NCI-H187 (cell line): ENCODE data around the gene UBR2.
"Not testable (repeated sequence)": the region's sequence is repeated elsewhere in the genome, so short reads cannot be mapped to it uniquely, and the experiment has no call there.

Source experiments
- DNase-seq, 2 experiments: peaks; one replicate each; lab custom pipeline; 2025; lab: John Stamatoyannopoulos, UW

The UBR2 gene

GRCh38 chr6:42692137-42692911, 128.5 kb downstream of the UBR2 start:
- DNase-seq = no peak

GRCh38 chr6:42693725-42694323, 130.0 kb downstream of the UBR2 start:
- DNase-seq = no peak

DNA sequence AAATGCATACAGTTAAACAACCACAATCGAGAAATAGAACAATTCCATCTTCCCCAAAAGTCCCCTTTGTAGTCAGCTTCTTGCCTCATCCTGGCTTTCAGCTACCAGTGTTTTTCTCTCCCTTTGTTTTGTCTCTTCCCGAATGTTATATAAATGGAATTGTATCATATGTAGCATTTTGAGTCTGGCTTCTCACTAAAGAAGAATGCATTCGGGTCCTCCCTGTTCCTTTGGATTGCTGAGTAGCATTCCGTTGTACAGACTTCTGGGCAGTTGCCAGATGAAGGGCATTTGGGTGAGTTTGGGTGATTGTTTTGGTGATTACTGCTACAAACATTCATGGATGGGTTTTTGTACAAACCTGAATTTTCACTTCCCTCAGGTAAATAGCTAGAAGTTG, 130.8 kb downstream of the UBR2 start:
- DNase-seq = no peak

DNA sequence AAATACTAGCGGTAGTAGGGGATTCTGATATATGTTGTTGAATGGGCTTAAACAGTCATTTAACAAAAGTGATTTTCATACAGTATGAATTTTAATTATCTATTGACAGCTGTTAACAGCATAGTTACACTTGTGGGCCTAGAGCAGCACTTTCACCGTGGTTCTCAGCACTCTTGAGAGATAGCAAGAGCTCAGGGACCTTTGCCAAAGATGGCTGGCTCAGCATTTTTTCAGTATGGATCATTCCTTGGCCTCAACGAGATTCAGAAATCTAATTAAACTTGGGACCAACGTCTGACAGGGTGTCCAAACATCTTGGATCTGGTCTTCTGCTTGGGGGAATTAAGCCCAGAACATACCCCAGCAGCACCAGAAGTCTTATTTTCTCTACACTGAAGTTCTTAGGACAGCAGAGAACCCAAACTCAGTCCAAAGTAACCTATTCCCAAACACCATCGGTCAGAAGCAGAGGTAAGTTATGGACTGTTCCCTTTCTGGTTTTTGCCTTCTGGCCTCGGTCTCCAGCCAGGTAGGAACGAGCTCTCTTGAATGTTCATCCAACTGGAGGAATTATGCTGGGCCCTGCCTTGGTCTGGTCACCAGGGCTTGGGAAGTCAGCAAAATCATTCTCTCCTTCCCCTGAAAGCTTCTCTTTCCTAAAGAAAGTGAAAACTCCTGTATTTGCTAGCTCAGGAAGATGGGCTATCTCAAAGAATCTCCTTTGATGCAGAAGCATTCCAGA, 132.9 kb downstream of the UBR2 start:
- DNase-seq = no peak

DNA sequence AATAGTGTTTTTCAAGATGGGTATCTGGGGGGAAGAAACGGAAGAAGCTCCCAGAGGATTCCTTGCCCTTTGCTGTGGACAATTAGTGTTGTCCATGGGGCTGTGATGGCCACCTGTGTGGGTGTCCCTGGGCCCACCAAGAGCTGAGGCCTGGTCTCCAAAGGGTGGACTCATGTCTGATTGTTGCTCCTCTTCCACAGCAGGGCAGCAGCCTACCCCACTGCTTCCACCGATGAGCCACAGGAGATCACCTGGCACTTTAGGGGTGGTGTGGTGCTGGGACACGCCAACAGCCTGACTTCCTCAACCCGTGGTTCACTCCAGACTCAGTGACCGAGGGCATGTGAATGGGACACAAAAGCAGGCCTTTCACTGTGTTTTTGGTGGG, 133.4 kb downstream of the UBR2 start:
- DNase-seq = no peak

GRCh38 chr6:42698217-42698616, 134.4 kb downstream of the UBR2 start:
- DNase-seq = no peak

GRCh38 chr6:42702200-42702599, 138.4 kb downstream of the UBR2 start:
- no peak for DNase-seq

DNA sequence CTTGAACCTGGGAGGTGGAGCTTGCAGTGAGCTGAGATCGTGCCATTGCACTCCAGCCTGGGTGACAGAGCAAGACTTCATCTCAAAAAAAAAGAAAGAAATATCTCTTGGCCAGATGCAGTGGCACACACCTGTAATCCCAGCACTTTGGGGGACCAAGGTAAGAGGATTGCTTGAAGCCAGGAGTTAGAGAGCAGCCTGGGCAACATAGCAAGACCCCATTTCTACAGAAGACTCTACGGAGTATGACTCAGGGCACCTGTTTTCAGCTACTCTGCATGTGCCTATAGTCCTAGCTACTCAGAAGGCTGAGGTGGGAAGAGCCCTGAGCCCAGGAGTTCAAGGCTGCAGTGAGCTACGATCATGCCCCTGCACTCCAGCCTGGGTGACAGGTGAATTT, 139.0 kb downstream of the UBR2 start:
- DNase-seq = not testable (repeated sequence)

DNA sequence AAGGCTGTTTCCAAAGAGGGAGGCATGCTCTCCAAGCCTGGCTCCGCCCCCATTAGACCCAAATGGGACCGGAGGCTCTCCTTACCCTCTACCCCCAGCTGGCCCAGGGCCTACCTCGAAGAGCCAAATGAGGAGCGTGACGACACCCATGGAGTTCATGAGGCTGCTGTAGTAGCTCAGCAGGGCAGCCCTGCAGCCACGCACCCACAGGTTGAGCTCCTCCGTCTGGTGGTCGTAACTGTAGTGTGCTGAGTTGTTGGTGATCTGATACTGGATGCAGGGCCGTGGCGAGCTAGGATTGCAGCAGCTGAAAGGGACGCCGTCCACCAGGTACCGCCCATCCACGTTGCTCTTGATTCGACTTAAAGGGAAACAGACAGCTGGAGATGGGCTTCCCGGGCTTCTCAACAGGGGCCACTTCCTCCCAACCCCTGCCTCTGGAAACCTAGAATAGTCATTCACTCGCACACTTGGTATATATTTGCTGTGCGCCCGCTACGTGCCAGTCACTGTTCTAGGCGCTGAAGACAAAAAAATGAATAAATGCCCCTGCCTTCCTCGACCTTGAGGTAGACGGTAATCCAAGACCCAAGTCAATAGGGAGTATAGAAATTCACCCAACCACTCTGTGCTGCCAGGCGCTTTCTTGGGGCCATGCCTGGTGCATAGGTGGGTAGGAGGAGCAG, 140.6 kb downstream of the UBR2 start:
- peak; percentile 20 to 24 for DNase-seq

DNA sequence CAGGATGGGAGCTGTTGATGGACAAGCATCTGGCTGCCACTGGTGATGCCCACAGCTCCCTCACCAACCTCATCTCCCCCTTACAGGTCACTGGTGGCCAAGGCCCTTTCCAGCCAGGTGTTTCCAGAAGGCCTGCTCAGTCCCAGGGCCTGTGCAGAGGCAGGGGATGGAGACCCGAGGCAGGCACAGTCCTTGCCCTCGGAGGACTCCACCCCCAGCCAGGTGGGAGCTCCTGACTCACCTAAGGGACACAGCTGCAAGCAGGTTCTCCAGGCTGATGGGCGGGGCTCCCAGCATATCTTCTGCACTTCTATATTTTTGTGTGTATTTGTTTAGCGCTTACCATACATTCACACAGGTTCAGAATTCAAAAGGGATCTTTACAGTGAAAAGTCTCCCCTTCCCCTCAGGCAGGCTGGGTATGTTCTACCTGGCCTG, 141.1 kb downstream of the UBR2 start:
- DNase-seq = no peak

DNA sequence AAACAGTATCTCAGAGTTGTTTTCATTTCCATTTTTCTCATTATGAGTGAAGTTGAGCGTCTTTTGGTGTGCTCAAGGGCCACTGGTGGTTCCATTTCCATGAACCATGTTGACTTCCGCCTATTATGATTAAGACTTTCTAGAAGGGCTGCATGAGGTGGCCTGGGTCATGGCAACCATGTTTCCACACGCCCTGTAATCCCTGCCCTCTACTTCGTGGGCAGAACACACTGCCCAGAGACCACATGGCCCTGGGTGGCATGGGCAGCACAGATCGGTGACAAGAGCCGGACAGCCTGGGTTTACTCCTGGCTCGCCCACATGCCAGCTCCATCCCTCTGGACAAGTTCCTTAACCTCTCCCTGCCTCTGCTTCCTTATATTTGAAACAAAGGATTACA, 143.8 kb downstream of the UBR2 start:
- no peak for DNase-seq

- no peak for DNase-seq
Measured at GRCh38 chr6:42708096-42708495, 144.3 kb downstream of the UBR2 start.

DNA sequence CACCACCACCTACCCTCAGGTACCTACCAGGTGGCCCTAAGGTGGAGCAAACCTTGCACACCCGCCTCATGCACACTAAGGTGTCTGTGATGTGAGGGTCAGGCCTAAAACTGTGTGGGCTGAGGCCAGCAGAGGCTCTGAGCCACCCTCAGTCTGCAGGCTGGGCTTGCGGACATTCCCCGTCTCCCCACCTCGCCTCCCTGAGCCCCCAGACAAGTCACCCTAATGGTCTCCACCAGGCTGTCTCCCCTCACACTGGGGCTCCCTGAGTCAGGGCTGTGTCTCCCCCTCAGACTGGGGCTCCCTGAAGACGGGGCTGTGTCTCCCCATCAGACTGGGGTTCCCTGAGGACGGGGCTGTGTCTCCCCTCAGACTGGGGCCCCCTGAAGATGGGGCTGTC, 146.0 kb downstream of the UBR2 start:
- no peak for DNase-seq

DNA sequence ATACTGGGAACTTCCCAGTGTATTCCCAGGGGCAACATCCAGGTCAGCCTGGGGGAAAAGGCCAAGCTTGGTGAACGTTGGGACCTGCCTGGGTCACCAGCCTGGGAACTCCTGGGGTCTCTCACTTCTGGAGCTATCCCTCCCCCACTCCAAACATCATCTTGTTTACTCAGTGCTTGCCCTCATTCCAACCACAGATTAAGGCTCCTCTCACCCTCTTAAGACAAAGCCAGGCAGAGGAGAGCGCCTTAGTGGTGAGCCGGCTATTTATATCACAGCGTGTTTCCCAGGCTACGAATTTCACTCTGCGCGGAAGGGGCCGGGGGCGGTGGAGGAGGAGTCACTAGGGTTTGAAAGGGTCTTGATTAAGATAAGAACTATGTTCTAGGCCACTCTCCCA, 146.5 kb downstream of the UBR2 start:
- DNase-seq = peak; percentile 52 to 64

DNA sequence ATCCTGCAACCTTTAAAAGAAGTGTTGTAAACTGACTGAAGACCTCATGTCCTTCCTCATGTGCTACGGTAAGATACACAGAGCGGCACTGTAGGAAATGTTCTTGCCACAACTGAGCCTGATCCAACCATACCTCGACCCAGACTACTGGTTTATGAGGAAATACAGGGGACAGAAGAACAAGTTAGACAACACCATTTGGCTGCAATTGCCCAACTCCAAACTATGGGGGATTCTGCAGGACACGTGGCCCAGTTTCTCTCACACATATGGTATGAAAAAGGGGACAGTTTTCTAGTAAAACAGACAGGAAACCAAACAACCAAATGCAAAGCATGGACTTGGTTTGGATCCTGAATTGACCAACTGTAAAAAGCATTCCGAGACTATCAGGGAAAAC, 148.1 kb downstream of the UBR2 start:
- no peak for DNase-seq

DNA sequence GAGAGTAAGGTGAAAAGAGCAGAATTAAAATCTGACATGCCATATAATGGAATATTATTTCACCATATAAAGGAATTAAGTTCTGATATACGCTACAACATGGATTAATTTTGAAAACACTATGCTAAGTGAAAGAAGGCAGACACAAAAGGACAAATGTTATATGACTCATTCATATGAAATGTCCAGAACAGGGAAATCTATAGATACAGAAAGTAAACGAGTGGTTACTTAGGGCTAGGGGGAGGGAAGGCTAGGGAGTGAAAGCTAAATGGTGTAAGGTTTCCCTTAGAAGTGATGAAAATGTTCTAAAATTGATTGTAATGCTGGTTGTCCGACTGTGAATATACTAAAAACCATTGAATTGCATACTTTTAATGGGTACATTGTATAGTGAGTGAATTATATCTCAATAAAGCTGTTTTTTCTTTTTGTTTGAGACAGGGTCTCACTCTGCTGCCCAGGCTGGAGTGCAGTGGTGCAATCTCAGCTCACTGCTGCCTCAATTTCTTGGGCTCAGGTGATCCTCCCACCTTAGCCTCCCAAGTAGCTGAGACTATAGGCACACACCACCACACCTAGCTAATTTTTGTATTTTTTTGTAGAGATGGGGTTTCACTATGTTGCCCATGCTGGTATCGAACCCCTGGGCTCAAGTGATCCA, 150.4 kb downstream of the UBR2 start:
- DNase-seq = no peak

GRCh38 chr6:42715871-42716270, 152.0 kb downstream of the UBR2 start:
- DNase-seq = no peak

GRCh38 chr6:42720739-42721138, 156.9 kb downstream of the UBR2 start:
- no peak for DNase-seq

GRCh38 chr6:42722497-42722896, 158.7 kb downstream of the UBR2 start, which contains the start of gene PRPH2:
TSS of gene PRPH2 (minus strand) at chr6:42722597. CDS start at chr6:42722334, 263 bp downstream.
- DNase-seq = no peak

DNA sequence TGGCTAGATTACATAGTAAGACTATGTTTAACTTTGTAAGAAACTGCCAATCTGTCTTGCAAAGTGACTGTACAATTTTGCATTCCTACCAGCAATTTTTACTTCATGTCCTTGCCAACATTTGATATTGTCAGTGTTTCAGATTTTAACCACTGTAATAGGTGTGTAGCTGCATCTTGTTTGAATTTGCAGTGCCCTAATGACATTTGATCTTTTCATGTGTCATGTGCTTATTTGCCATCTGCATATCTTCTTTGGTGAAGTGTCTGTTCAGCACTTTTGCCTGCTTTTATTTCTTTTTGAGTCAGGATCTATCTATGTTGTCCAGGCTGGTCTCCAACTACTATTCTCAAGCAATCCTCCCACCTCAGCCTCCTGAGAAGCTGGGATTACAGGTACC, 161.0 kb downstream of the UBR2 start:
- DNase-seq = no peak

DNA sequence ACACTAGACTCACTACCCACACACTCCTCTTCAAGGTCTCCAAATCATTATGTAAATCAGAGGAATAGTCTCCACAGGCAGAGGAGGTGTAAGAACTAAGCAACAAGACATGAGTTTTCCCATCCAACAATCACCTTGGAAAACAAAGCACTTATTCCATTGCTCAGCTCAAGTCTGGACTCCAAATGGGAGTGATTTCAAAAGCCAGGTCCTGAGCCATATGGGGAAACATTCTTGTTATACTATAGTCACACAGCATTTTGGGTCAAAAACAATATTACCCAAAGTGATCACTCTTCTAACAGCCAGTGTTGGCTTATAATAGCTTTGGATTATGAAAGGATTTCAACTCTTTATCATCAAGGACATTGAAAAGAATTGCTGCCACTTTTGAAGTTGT, 162.2 kb downstream of the UBR2 start:
- DNase-seq = no peak
